ELF-1 (cell line): ENCODE data around the gene ATG16L1.
"Not testable (repeated sequence)": the region's sequence is repeated elsewhere in the genome, so short reads cannot be mapped to it uniquely, and the experiment has no call there.

Experiments
- DNase-seq: peaks from one replicate; pipeline ENCODE4 v3.0.0-alpha.2; 2016; ENCODE audit warnings: low read depth, low spot score

The ATG16L1 gene

DNA sequence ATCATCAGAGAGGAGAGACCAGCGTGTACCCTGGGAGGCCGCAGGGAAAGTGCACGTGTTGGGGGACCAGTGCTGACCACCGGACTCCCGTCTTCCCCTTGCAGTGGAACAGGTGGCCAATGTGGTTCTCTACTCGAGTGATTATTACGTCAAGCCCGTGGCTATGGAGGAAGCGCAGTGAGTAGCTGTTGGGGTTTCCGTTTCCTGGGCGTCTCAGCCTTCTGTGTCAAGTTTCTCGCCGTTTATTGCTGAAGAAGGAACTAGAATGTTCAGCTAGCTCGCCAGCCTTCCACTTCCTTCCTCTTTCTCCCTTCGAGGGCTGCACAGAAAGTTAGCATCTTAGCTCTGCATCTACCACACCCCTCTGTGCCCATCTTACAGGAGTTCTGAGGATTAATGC, 80.1 kb downstream of the ATG16L1 start:
- no peak for DNase-seq

DNA sequence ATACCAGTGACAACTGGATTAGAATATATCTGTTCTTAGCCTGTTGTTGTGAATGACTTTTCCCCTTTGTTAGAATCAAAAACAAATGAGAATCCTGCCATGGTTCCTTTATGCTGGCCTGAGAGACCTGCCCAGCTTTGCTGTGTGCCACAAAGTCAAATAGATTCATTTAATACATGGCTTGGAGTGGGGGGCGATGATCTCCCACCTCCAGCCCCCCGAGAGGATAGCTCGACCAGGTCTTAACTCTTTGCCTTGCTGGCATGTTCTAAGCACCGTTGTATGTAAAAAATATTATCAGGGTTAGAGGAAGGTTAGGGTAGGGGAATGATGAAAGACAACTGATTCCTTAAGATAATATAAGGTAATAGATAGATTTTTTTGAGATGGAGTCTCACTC, 80.7 kb downstream of the ATG16L1 start:
- no peak for DNase-seq

DNA sequence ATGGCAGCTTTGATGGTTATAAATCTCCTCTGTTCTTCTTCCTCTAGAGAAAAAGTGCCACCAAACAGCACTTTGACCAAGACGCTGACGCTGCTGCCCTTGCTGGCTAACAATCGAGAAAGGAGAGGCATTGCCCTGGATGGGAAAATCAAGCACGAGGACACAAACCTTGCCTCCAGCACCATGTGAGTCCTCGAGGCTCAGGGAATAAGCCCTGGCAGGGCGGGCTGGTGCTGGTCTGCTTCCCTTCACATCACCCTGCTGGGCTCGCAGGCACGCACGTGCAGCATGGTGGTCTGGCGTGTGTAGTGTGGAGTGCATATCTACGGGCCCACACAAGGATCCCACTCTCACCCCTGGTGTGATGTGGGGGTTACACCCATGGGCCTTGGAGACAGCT, 83.4 kb downstream of the ATG16L1 start:
- no peak for DNase-seq

DNA sequence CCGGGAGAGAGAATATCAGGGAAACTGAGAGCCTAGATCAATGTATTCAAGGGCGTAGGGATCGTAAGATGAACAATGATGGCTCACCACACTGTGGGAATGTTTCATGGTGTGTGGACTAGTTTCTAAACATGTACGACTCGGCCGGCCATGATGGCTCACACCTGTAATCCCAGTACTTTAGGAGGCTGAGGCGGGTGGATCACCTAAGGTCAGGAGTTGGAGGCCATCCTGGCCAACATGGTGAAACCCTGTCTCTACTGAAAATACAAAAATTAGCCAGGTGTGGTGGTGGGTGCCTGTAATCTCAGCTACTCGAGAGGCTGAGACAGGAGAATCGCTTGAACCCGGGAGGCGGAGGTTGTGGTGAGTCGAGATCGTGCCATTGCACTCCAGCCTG, 84.6 kb downstream of the ATG16L1 start:
- not testable (repeated sequence) for DNase-seq

DNA sequence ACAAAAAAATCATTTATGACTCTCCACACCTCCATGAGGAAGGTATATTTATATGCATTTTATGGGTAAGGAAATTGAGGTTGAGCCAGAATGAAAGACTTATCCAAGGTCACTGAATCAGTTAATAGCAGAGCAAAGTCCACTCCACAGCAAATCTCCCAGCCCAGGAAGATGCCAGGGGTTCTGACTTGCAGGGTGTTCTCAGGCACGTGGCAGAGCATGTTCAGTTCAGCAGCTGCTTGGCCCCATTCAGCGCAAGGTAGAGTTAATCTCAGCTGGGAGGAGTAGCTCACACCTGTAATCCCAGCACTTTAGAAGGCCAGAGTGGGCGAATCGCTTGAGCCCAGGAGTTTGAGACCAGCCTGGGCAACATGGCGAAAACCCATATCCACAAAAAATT, 85.1 kb downstream of the ATG16L1 start:
- DNase-seq = no peak

DNA sequence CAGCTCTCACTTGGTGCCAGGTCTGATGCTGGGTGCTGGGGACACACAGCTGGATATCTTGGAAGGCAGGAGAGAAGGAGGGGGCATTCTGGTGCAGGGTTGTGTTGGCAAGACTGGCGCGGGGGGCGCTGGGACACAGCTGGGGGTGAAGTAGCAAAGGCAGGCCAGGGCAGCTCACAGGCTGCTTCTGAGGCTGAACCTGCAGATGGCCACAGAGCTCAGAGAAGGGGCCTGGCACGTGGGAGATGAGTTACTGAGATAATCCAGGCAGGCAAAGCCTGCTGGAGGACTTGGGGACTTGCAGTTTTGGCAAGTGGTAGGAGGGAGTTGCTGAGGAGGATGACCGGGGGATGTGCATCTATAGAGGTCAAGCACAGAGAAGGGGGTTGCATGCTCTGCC, 86.6 kb downstream of the ATG16L1 start:
- DNase-seq = no peak

DNA sequence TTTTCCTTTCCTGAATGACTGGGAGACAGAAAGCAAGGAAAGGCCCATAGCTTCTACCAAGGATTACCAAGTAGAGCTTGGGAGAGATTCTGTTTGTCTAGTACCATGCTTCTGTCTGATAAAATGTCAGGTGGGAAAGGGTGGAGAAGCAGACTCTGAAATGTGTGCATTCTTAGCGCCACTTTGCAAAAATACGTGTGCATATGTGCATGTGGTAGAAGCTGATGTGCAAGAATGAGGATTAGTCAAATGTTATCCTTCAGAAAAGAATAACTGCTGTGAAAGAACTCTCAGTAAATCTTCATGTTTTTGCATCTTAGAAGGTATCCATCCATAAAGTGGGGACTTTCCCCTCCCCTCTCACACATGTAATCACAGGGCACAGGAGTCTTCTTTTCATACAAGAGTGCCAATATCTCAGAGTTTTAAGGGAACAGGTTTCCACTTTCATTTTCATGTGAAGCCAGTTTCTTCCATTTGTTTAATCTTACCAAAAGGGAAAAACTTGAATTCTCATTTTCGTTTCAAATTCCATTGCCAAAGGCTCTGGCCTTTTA, 87.4 kb downstream of the ATG16L1 start:
- DNase-seq = no peak

DNA sequence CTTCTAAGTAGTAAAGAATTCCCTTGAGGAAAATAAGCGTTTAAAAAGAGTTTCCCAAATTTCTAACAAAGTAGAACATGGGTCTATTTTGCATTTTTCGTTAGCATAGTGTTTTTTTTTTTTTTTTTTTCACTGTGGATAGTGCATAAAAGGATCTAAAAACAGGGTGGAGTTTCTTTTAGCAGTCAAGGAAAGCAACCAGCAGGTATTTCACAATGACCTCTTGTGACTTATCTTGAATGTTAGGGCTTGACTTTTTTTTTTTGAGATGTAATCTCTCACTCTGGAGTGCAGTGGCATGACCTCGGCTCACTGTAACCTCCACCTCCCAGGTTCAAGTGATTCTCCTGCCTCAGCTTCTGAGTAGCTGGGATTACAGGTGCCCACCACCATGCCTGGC, 88.0 kb downstream of the ATG16L1 start:
- no peak for DNase-seq

DNA sequence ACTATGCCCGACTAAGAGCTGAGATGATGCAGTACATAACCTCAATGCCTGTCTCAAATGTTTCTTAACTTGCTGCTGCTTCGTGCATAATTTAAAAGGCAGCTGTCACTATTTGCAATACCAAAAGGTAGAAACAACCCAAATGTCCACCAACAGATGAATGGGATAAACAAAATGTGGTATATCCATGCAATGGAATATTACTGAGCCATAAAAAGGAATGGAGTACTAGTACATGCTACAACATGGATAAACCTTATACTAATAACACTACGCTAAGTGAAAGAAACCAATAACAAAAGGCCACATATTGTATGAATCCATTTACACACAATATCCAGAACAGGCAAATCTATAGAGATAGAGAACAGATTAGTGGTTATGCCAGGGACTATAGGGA, 89.8 kb downstream of the ATG16L1 start:
- no peak for DNase-seq

DNA sequence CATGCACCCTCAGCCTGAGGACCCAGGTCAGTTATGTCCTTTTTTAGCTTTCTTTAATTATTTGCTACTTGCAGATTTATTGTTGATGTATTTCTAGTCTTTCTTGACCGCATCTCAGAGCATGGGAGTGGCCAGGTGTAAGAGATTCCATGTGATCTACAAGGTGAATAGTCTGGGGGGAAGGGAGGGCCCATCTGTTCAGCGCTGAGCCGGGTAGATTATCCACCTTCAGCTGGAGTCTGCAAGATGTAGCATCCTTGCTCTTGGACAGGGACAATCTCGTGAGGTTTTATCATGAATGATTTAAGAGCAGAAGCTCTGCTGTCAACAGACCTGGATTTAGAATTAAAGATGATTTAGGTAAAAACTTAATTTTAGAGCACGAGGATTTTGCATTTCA, 90.8 kb downstream of the ATG16L1 start:
- DNase-seq = no peak

DNA sequence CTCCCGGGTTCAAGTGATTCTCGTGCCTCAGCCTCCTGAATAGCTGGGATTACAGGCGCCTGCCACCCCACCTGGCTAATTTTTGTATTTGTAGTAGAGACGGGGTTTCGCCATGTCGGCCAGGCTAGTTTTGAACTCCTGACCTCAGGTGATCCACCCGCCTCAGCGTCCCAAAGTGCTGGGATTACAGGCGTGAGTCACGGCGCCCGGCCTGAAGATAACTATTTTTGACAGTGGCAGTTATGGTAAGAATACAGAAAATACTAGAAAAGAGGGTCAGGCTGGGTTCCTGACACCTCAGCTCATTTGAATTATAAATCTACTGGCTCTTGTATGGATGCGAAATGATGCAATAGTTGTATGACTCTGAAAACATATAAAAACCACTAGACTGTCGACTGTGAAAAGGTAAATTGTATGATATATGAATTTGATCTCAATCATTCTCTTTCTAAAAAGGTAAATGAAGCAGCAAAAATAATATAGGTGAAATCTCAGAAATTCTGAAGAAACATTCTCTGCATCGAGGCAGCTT, 91.8 kb downstream of the ATG16L1 start:
- no peak for DNase-seq
